A549 (cell line): ENCODE measurements around the gene KYNU. TPM values are rescaled to one million over a fixed set of nuclear protein-coding genes. Genes with fewer than 3 reads are reported as not detected.

Experiments used
- ATAC-seq, 2 experiments: fragments of 200-7000 bp in 1 of 2; fragments of >200 bp in 1 of 2; cut with Nextera tagmentation in 1 of 2; cut with Tn5 transposase in 1 of 2; 3 replicates each; pipeline versions ENCODE4 v1.8.0 to v1.9.1; 2018 to 2020; ENCODE audit warnings: mild to moderate bottlenecking in 1 of 2, moderate library complexity in 1 of 2
- CTCF ChIA-PET: fragments of 300-600 bp; sonication (Branson Sonifier 250); formaldehyde crosslinking; extraction: SDS; loops from one replicate; lab custom pipeline; 2021; ENCODE audit warnings: antibody characterized with exemption, inconsistent platforms; lab: Yijun Ruan, JAX
- POLR2A ChIA-PET: fragments of 350-600 bp; formaldehyde crosslinking; extraction: SDS; loops from one replicate; lab custom pipeline; 2021; ENCODE audit warnings: antibody characterized with exemption, inconsistent platforms; lab: Yijun Ruan, JAX
- DNase-seq, 2 experiments: peaks; one replicate each; pipeline versions ENCODE4 v3.0.0 to v3.0.0-alpha.2; 2011 to 2016; ENCODE audit warnings: low read depth in 1 of 2, low spot score in 1 of 2
- FAIRE-seq: peaks from 2 replicates; lab custom pipeline; 2011; peaks lifted over from hg19 to GRCh38; lab: Jason Lieb, UNC
- H3K27ac ChIP-seq, 2 experiments: fragments of >200 bp; sonication (Bioruptor Twin); formaldehyde crosslinking; 3 replicates each; pipeline ENCODE4 v1.5.1; 2016 to 2017
- H3K4me1 ChIP-seq: fragments of >200 bp; sonication (Bioruptor Twin); formaldehyde crosslinking; 3 replicates; pipeline ENCODE4 v1.6.1; 2016
- H3K4me2 ChIP-seq: fragments of >200 bp; sonication (Bioruptor Twin); formaldehyde crosslinking; 3 replicates; pipeline ENCODE4 v1.6.1; 2016
- H3K4me3 ChIP-seq: fragments of >200 bp; sonication (Bioruptor Twin); formaldehyde crosslinking; 3 replicates; pipeline ENCODE4 v1.5.1; 2016
- H3K9me3 ChIP-seq: fragments of >200 bp; sonication (Bioruptor Twin); formaldehyde crosslinking; 3 replicates; pipeline ENCODE4 v1.6.1; 2016
- CBX8 ChIP-seq: fragments of 200-600 bp; sonication (generic); IDR thresholded peaks from 2 replicates; pipeline ENCODE4 v1.6.1; 2016
- CEBPB ChIP-seq, 2 experiments: fragments of >200 bp in 1 of 2; sonication (Bioruptor Twin) in 1 of 2; formaldehyde crosslinking in 1 of 2; IDR thresholded peaks; 2 replicates each; pipeline ENCODE4 v1.6.1; 2012 to 2016
- CHD4 ChIP-seq: fragments of 200-600 bp; sonication (generic); IDR thresholded peaks from 2 replicates; pipeline ENCODE4 v1.6.1; 2016; ENCODE audit warnings: antibody characterized with exemption, mild to moderate bottlenecking, borderline replicate concordance
- FOSB ChIP-seq: fragments of 250-450 bp; sonication (Bioruptor Pico); IDR thresholded peaks from 2 replicates; pipeline ENCODE4 v1.5.0; 2020; ENCODE audit warnings: mild to moderate bottlenecking, moderate library complexity
- GATA3 ChIP-seq: IDR thresholded peaks from 2 replicates; pipeline ENCODE4 v1.6.1; 2012; ENCODE audit warnings: borderline replicate concordance
- HOXA7 ChIP-seq: fragments of 250-450 bp; sonication (Bioruptor Pico); IDR thresholded peaks from 2 replicates; pipeline ENCODE4 v1.5.0; 2020; ENCODE audit warnings: mild to moderate bottlenecking, moderate library complexity
- HOXB5 ChIP-seq: fragments of 250-450 bp; sonication (Bioruptor Pico); IDR thresholded peaks from 2 replicates; pipeline ENCODE4 v1.5.0; 2020; ENCODE audit warnings: mild to moderate bottlenecking, moderate library complexity
- JUN ChIP-seq, 2 experiments: fragments of >200 bp; sonication (Bioruptor Twin); formaldehyde crosslinking; IDR thresholded peaks; 2 replicates in 1 of 2; 3 replicates in 1 of 2; pipeline ENCODE4 v1.6.1; 2016 to 2017
- KDM1A ChIP-seq: fragments of 200-600 bp; sonication (generic); IDR thresholded peaks from 2 replicates; pipeline ENCODE4 v1.6.1; 2016; ENCODE audit warnings: low read depth, mild to moderate bottlenecking
- MAZ ChIP-seq: fragments of 150-350 bp; IDR thresholded peaks from 2 replicates; pipeline ENCODE4 v1.6.1; 2014; ENCODE audit warnings: antibody characterized with exemption, low read depth, low read length, borderline replicate concordance
- NFE2L2 ChIP-seq: fragments of 150-350 bp; conservative IDR thresholded peaks from 2 replicates; pipeline ENCODE4 v1.6.1; 2014; ENCODE audit warnings: low read length
- NR3C1 ChIP-seq: fragments of >200 bp; sonication (Bioruptor Twin); formaldehyde crosslinking; IDR thresholded peaks from 3 replicates; pipeline ENCODE4 v1.6.1; 2017
- POLR2AphosphoS2 ChIP-seq: conservative IDR thresholded peaks from 2 replicates; pipeline ENCODE4 v1.6.1; 2012; ENCODE audit warnings: low read length, improper control_type of control experiment, inconsistent platforms
- RARB ChIP-seq: fragments of 250-450 bp; sonication (Bioruptor Pico); IDR thresholded peaks from 2 replicates; pipeline ENCODE4 v1.8.0; 2021; ENCODE audit warnings: mild to moderate bottlenecking, moderate library complexity
- RCOR1 ChIP-seq: fragments of 150-350 bp; IDR thresholded peaks from 2 replicates; pipeline ENCODE4 v1.6.1; 2014; ENCODE audit warnings: antibody characterized with exemption, low read length, low read depth
- RFX5 ChIP-seq: fragments of 450-650 bp; IDR thresholded peaks from 2 replicates; pipeline ENCODE4 v1.7.1; 2014; ENCODE audit warnings: antibody characterized with exemption, mild to moderate bottlenecking, moderate library complexity
- RNF2 ChIP-seq: fragments of 200-600 bp; sonication (generic); IDR thresholded peaks from 2 replicates; pipeline ENCODE4 v1.6.1; 2016; ENCODE audit warnings: low read depth, mild to moderate bottlenecking, antibody characterized with exemption, moderate library complexity, borderline replicate concordance
- ZFP36 ChIP-seq: fragments of 450-650 bp; IDR thresholded peaks from 2 replicates; pipeline ENCODE4 v1.6.1; 2014; ENCODE audit warnings: borderline replicate concordance; ENCODE audit not compliant: partially characterized antibody
- ZSCAN20 ChIP-seq: fragments of 250-450 bp; sonication (Bioruptor Pico); IDR thresholded peaks from 2 replicates; pipeline ENCODE4 v1.8.0; 2022; ENCODE audit warnings: mild to moderate bottlenecking, moderate library complexity
- WGBS: methylation state at CpG from one replicate; pipeline ENCODE4 v1.1.6; 2017; ENCODE audit errors: missing lambda C conversion rate; 5-methylcytosine and 5-hydroxymethylcytosine counted together
- polyA plus RNA-seq, 4 experiments: library from polyadenylated mRNA; depleted of rRNA in 3 of 4; stranded (reverse); fragments of >200 nt; fragmentation: RNase III in 1 of 4; extraction: RNeasy Plus Mini Kit Qiagen cat#74134 plus additional on column Dnase treatment in 1 of 4; gene quantifications; 2 replicates in 3 of 4; 3 replicates in 1 of 4; pipeline ENCODE4 v1.2.3, GENCODE V29; 2011 to 2017
- TF ChIP-seq, protein P1 (sequence below): fragments of 250-450 bp; sonication (Bioruptor Pico); IDR thresholded peaks from 2 replicates; pipeline ENCODE4 v1.5.0; 2021; ENCODE audit warnings: mild to moderate bottlenecking, moderate library complexity, borderline replicate concordance
- TF ChIP-seq, protein P2 (sequence below): IDR thresholded peaks from 2 replicates; pipeline ENCODE4 v1.6.1; 2012
- TF ChIP-seq, protein P3 (sequence below): fragments of >200 bp; sonication (Bioruptor Twin); formaldehyde crosslinking; IDR thresholded peaks from 3 replicates; pipeline ENCODE4 v1.6.1; 2016
- TF ChIP-seq, protein P4 (sequence below): fragments of 150-350 bp; IDR thresholded peaks from 2 replicates; pipeline ENCODE4 v1.6.1; 2014; ENCODE audit warnings: low read depth, mild to moderate bottlenecking, low read length
- TF ChIP-seq, protein P5 (sequence below): IDR thresholded peaks from 2 replicates; pipeline ENCODE4 v1.6.1; 2012; ENCODE audit warnings: low read depth, borderline replicate concordance
- TF ChIP-seq, protein P6 (sequence below): fragments of >200 bp; sonication (Bioruptor Twin); formaldehyde crosslinking; IDR thresholded peaks from 2 replicates; pipeline ENCODE4 v1.6.1; 2016
- TF ChIP-seq, protein P7 (sequence below): fragments of 250-450 bp; sonication (Bioruptor Pico); IDR thresholded peaks from 2 replicates; pipeline ENCODE4 v1.5.0; 2020; ENCODE audit warnings: low read depth, mild to moderate bottlenecking, moderate library complexity

Gene KYNU
- polyA plus RNA-seq, 2 of the 4 experiments (the other 2 are of a cell fraction): 302 to 324 TPM

DNA sequence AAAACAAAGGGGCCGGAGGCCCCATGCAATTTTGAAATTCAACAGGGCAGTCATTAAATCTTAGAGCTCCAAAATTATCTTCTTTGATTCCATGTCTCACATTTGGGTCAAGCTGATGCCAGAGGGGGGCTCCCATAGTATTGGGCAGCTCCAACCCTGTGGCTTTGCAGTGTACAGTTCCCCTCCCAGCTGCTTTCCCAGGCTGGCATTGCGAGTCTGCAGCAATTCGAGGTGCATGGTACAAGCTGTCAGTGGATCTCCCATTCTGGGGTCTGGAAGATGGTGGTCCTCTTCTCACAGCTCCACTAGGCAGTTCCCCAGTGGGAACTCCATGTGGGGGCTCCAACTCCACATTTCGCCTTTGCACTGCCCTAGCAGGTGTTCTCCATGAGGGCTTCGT lies 179.1 kb downstream of the KYNU start:
- no peak overlapping the region for H3K27ac ChIP-seq
- 0 out of 3 replicates have a peak, but pooled peaks cover 5% of the 10 kb centered on the region for H3K4me1 ChIP-seq
- DNase-seq (no peak), FAIRE-seq (no peak), ATAC-seq (peak; percentile 41 to 50; a peak in 3 of 6 replicates)
- H3K4me2 ChIP-seq: no peak overlapping the region
- no peak overlapping the region for H3K4me3 ChIP-seq
- POLR2A ChIA-PET: no interaction called here
- TF ChIP-seq CHD4 (no peak), ZFP36 (no peak), ZSCAN20 (CRISPR knock-in tag) (no peak), CEBPB (IDR thresholded peaks at IDR 0.05) (no peak), HOXB5 (no peak), GATA3 (no peak), MAZ (no peak), HOXA7 (CRISPR knock-in tag) (no peak), JUN (IDR thresholded peaks at IDR 0.05) (peak in 1 of 2 experiments; percentile 26; a peak in 1 of 5 replicates)
- TF ChIP-seq, protein P1, sequence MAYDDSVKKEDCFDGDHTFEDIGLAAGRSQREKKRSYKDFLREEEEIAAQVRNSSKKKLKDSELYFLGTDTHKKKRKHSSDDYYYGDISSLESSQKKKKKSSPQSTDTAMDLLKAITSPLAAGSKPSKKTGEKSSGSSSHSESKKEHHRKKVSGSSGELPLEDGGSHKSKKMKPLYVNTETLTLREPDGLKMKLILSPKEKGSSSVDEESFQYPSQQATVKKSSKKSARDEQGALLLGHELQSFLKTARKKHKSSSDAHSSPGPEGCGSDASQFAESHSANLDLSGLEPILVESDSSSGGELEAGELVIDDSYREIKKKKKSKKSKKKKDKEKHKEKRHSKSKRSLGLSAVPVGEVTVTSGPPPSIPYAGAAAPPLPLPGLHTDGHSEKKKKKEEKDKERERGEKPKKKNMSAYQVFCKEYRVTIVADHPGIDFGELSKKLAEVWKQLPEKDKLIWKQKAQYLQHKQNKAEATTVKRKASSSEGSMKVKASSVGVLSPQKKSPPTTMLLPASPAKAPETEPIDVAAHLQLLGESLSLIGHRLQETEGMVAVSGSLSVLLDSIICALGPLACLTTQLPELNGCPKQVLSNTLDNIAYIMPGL (CRISPR knock-in tag): no peak
- TF ChIP-seq, protein P2, sequence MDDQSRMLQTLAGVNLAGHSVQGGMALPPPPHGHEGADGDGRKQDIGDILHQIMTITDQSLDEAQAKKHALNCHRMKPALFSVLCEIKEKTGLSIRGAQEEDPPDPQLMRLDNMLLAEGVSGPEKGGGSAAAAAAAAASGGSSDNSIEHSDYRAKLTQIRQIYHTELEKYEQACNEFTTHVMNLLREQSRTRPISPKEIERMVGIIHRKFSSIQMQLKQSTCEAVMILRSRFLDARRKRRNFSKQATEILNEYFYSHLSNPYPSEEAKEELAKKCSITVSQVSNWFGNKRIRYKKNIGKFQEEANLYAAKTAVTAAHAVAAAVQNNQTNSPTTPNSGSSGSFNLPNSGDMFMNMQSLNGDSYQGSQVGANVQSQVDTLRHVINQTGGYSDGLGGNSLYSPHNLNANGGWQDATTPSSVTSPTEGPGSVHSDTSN: no peak
- TF ChIP-seq, protein P3, sequence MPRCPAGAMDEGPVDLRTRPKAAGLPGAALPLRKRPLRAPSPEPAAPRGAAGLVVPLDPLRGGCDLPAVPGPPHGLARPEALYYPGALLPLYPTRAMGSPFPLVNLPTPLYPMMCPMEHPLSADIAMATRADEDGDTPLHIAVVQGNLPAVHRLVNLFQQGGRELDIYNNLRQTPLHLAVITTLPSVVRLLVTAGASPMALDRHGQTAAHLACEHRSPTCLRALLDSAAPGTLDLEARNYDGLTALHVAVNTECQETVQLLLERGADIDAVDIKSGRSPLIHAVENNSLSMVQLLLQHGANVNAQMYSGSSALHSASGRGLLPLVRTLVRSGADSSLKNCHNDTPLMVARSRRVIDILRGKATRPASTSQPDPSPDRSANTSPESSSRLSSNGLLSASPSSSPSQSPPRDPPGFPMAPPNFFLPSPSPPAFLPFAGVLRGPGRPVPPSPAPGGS: peak; percentile 41; the same call in 1 of the 3 replicates
- WGBS: 81% methylated on average over 5 of the region's 5 CpGs
- CTCF ChIA-PET: no interaction called here
- peaks cover 7% of the 10 kb centered on the region; the same call in 1 of the 3 replicates for H3K9me3 ChIP-seq

DNA sequence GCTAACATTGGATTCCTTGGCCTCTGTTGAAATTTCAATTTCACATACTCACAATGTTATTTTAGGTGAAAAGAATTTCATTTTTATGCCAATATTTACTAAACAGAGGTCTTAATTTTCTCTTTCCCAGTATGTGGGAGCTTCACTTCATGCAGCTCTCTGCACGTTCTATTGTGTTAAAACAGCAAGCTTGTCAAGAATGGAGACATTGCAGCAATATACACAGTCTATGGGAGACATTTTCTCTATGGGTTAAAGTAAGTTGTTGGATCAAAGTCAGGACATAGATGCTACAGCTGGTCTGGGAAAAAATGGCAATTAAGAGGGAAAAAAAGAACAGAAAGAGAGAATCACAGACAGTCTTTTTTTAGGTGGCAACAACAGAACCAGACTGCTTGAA lies 181.4 kb downstream of the KYNU start:
- H3K4me2 ChIP-seq: no peak overlapping the region
- peaks cover 7% of the 10 kb centered on the region; the same call in 1 of the 3 replicates for H3K9me3 ChIP-seq
- H3K4me3 ChIP-seq: no peak overlapping the region
- TF ChIP-seq NR3C1: no peak
- TF ChIP-seq, protein P4, sequence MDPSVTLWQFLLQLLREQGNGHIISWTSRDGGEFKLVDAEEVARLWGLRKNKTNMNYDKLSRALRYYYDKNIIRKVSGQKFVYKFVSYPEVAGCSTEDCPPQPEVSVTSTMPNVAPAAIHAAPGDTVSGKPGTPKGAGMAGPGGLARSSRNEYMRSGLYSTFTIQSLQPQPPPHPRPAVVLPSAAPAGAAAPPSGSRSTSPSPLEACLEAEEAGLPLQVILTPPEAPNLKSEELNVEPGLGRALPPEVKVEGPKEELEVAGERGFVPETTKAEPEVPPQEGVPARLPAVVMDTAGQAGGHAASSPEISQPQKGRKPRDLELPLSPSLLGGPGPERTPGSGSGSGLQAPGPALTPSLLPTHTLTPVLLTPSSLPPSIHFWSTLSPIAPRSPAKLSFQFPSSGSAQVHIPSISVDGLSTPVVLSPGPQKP: no peak
- no peak for TF ChIP-seq NFE2L2
- TF ChIP-seq FOSB (CRISPR knock-in tag): no peak
- TF ChIP-seq KDM1A: no peak
- no peak for TF ChIP-seq MAZ
- TF ChIP-seq RCOR1: no peak
- TF ChIP-seq POLR2AphosphoS2: no peak
- TF ChIP-seq RFX5: no peak
- TF ChIP-seq, protein P5, sequence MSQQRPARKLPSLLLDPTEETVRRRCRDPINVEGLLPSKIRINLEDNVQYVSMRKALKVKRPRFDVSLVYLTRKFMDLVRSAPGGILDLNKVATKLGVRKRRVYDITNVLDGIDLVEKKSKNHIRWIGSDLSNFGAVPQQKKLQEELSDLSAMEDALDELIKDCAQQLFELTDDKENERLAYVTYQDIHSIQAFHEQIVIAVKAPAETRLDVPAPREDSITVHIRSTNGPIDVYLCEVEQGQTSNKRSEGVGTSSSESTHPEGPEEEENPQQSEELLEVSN: no peak
- TF ChIP-seq, protein P6, sequence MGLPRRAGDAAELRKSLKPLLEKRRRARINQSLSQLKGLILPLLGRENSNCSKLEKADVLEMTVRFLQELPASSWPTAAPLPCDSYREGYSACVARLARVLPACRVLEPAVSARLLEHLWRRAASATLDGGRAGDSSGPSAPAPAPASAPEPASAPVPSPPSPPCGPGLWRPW: no peak
- TF ChIP-seq, protein P7, sequence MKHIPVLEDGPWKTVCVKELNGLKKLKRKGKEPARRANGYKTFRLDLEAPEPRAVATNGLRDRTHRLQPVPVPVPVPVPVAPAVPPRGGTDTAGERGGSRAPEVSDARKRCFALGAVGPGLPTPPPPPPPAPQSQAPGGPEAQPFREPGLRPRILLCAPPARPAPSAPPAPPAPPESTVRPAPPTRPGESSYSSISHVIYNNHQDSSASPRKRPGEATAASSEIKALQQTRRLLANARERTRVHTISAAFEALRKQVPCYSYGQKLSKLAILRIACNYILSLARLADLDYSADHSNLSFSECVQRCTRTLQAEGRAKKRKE: no peak
- no peak for TF ChIP-seq CBX8
- TF ChIP-seq RNF2: no peak
- no peak for TF ChIP-seq RARB (CRISPR knock-in tag)
- ATAC-seq: no peak; a peak in 1 of 6 replicates
- H3K4me1 ChIP-seq: 0 out of 3 replicates have a peak, but pooled peaks cover 5% of the 10 kb centered on the region
- no peak overlapping the region for H3K27ac ChIP-seq
- POLR2A ChIA-PET: no interaction called here
- no peak for FAIRE-seq
- 55% methylated on average over 1 of the region's 1 CpG for WGBS
- CTCF ChIA-PET: interaction anchor here (1.3 kb wide), 1 partner anchor 25 kb away, joined by 4 read pairs; no protein-coding TSS in a partner anchor
- no peak for DNase-seq
